ENCODE data around the gene FAM107A. TPM values are rescaled to one million over a fixed set of nuclear protein-coding genes. Genes with fewer than 3 reads are reported as not detected.

FAM107A gene
- not detected in 2 replicates for total RNA-seq

GRCh38 chr3:58577269-58577821, at the start of gene FAM107A:
Gene FAM107A (minus strand): TSS chr3:58577391. CDS start chr3:58569860, 7,531 bp downstream.
- intact Hi-C loops (cut with micrococcal nuclease) = no loop called here

GRCh38 chr3:58625196-58625824, 48.1 kb upstream of the FAM107A start:
- intact Hi-C loops (cut with micrococcal nuclease) = no loop called here

- intact Hi-C loops (cut with micrococcal nuclease) = no loop called here
These were observed 47.4 kb upstream of the FAM107A start for GRCh38 chr3:58624550-58624949.

- intact Hi-C loops (cut with micrococcal nuclease) = no loop called here
These were observed 46.8 kb upstream of the FAM107A start for GRCh38 chr3:58623961-58624360.

- intact Hi-C loops (cut with micrococcal nuclease) = no loop called here
These were observed 46.3 kb upstream of the FAM107A start for GRCh38 chr3:58623478-58623877.

GRCh38 chr3:58622892-58623291, 45.7 kb upstream of the FAM107A start:
- intact Hi-C loops (cut with micrococcal nuclease) = no loop called here

- intact Hi-C loops (cut with micrococcal nuclease) = no loop called here
These were observed 45.2 kb upstream of the FAM107A start for GRCh38 chr3:58622436-58622835.

- intact Hi-C loops (cut with micrococcal nuclease) = no loop called here
These were observed 44.1 kb upstream of the FAM107A start for GRCh38 chr3:58621086-58621830.

- intact Hi-C loops (cut with micrococcal nuclease) = no loop called here
These were observed 43.2 kb upstream of the FAM107A start for GRCh38 chr3:58620421-58620820.

GRCh38 chr3:58617338-58617761, 40.2 kb upstream of the FAM107A start:
- intact Hi-C loops (cut with micrococcal nuclease) = no loop called here

- intact Hi-C loops (cut with micrococcal nuclease) = no loop called here
These were observed 36.3 kb upstream of the FAM107A start for GRCh38 chr3:58613236-58614132.

- intact Hi-C loops (cut with micrococcal nuclease) = no loop called here
These were observed 35.6 kb upstream of the FAM107A start for GRCh38 chr3:58612830-58613229.

- intact Hi-C loops (cut with micrococcal nuclease) = no loop called here
These were observed 32.8 kb upstream of the FAM107A start for GRCh38 chr3:58609990-58610389.

GRCh38 chr3:58608648-58609047, 31.5 kb upstream of the FAM107A start:
- intact Hi-C loops (cut with micrococcal nuclease) = no loop called here

- intact Hi-C loops (cut with micrococcal nuclease) = no loop called here
These were observed 30.6 kb upstream of the FAM107A start for GRCh38 chr3:58607816-58608215.

GRCh38 chr3:58606693-58607092, 29.5 kb upstream of the FAM107A start:
- intact Hi-C loops (cut with micrococcal nuclease) = no loop called here

- intact Hi-C loops (cut with micrococcal nuclease) = no loop called here
These were observed 26.8 kb upstream of the FAM107A start for GRCh38 chr3:58604031-58604430.

GRCh38 chr3:58603606-58604005, 26.4 kb upstream of the FAM107A start:
- intact Hi-C loops (cut with micrococcal nuclease) = no loop called here

GRCh38 chr3:58597770-58598310, 20.6 kb upstream of the FAM107A start:
- intact Hi-C loops (cut with micrococcal nuclease) = no loop called here

- intact Hi-C loops (cut with micrococcal nuclease) = no loop called here
These were observed 19.8 kb upstream of the FAM107A start for GRCh38 chr3:58596834-58597518.

- intact Hi-C loops (cut with micrococcal nuclease) = no loop called here
These were observed 16.9 kb upstream of the FAM107A start for GRCh38 chr3:58594117-58594516.
